Kidney (tissue), 14 donors: Measurements from ENCODE around the gene MAPRE3. TPM values are rescaled to one million over a fixed set of nuclear protein-coding genes. Genes with fewer than 3 reads are reported as not detected.

Source experiments
- DNase-seq, 5 donors: peaks; one replicate each; pipeline ENCODE4 v3.0.0-alpha.2; 2013 to 2020
- FAIRE-seq: peaks from 2 replicates; lab custom pipeline; 2012; peaks lifted over from hg19 to GRCh38; lab: Jason Lieb, UNC
- H3K27ac ChIP-seq, 2 donors: one replicate each; pipeline ENCODE4 v1.7.0; 2013; ENCODE audit warnings: low read depth in 2 of 2, low read length in 2 of 2, inconsistent platforms in 1 of 2
- H3K27me3 ChIP-seq: one replicate; pipeline ENCODE4 v1.7.1; 2013; ENCODE audit warnings: low read length, inconsistent platforms; ENCODE audit not compliant: control insufficient read depth, insufficient read depth
- H3K36me3 ChIP-seq, 3 donors: one replicate each; pipeline versions ENCODE4 v1.7.0 to v1.7.1; 2013; ENCODE audit warnings: low read length in 3 of 3, control low read depth in 1 of 3, inconsistent platforms in 1 of 3; ENCODE audit not compliant: insufficient read depth in 3 of 3, control insufficient read depth in 2 of 3
- H3K4me1 ChIP-seq, 3 donors: one replicate each; pipeline versions ENCODE4 v1.7.0 to v1.7.1; 2013; ENCODE audit warnings: low read length in 3 of 3, inconsistent platforms in 1 of 3, low read depth in 1 of 3; ENCODE audit not compliant: control insufficient read depth in 2 of 3, insufficient read depth in 2 of 3
- H3K4me3 ChIP-seq, 3 donors: one replicate each; pipeline versions ENCODE4 v1.7.0 to v1.8.1; 2013; ENCODE audit warnings: low read length in 3 of 3, control low read depth in 1 of 3, inconsistent platforms in 1 of 3
- H3K9ac ChIP-seq, 3 donors: one replicate each; pipeline versions ENCODE4 v1.7.0 to v1.7.1; 2013; ENCODE audit warnings: low read length in 3 of 3, control low read depth in 1 of 3, inconsistent platforms in 1 of 3
- H3K9me3 ChIP-seq, 3 donors: one replicate each; pipeline versions ENCODE4 v1.7.0 to v1.7.1; 2013; ENCODE audit warnings: low read length in 3 of 3, control low read depth in 1 of 3, inconsistent platforms in 1 of 3; ENCODE audit not compliant: control insufficient read depth in 2 of 3, insufficient read depth in 1 of 3
- intact Hi-C: fragments of 100-400 bp; cut with DNase I; formaldehyde crosslinking; loops from one replicate; pipeline ENCODE4 v1.11.1; 2022
- polyA plus RNA-seq: library from polyadenylated mRNA; stranded (reverse); fragments of 350-450 nt; fragmentation: Illumina TruSeq; extraction: RNeasy Lipid Tissue Mini Kit (QIAGEN cat#74804); gene quantifications from one replicate; pipeline ENCODE4 v1.2.3, GENCODE V29; 2014; ENCODE audit warnings: low read depth, low replicate concordance; ENCODE audit not compliant: insufficient read depth
- total RNA-seq: library from RNA; stranded (reverse); fragmentation: NEBNext Ultra II Directional; extraction: Animal tissue kit (Norgen Biotek cat#: 25700); gene quantifications from one replicate; pipeline ENCODE4 v1.2.1, GENCODE V29; 2021
- TF ChIP-seq, protein P1 (sequence below): IDR thresholded peaks from 3 replicates; pipeline ENCODE4 v1.5.1; 2012; ENCODE audit warnings: mild to moderate bottlenecking, moderate library complexity, borderline replicate concordance; ENCODE audit not compliant: insufficient read depth; ENCODE audit errors: extremely low read depth
- donor health status: control.
- donor health status: control.
- donor health status: control.
- donor health status: control.
- donor health status: control.
- donor health status: DM: yes; HTN: yes; CAD: no.
- donor health status: Normal renal cell carcinoma (clear cell type).

The MAPRE3 gene
- total and polyA plus RNA-seq, 2 donors from 2014 or later: 17.9 to 49.6 TPM

- Histone ChIP-seq H3K27ac (no peak overlapping the region), H3K27me3 (peaks cover 2% of the 10 kb centered on the region), H3K36me3 (no peaks in the 10 kb centered on the region), H3K9me3 (no peaks in the 10 kb centered on the region), H3K4me1 (no peaks in the 10 kb centered on the region), H3K4me3 (no peak overlapping the region), H3K9ac (no peak overlapping the region)
- FAIRE-seq (no peak), DNase-seq (no peak)
- TF ChIP-seq, protein P1, sequence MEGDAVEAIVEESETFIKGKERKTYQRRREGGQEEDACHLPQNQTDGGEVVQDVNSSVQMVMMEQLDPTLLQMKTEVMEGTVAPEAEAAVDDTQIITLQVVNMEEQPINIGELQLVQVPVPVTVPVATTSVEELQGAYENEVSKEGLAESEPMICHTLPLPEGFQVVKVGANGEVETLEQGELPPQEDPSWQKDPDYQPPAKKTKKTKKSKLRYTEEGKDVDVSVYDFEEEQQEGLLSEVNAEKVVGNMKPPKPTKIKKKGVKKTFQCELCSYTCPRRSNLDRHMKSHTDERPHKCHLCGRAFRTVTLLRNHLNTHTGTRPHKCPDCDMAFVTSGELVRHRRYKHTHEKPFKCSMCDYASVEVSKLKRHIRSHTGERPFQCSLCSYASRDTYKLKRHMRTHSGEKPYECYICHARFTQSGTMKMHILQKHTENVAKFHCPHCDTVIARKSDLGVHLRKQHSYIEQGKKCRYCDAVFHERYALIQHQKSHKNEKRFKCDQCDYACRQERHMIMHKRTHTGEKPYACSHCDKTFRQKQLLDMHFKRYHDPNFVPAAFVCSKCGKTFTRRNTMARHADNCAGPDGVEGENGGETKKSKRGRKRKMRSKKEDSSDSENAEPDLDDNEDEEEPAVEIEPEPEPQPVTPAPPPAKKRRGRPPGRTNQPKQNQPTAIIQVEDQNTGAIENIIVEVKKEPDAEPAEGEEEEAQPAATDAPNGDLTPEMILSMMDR: no peak
- intact Hi-C loops: no loop called here
Observed at GRCh38 chr2:26957041-26957440, 13.4 kb upstream of the MAPRE3 start.

DNA sequence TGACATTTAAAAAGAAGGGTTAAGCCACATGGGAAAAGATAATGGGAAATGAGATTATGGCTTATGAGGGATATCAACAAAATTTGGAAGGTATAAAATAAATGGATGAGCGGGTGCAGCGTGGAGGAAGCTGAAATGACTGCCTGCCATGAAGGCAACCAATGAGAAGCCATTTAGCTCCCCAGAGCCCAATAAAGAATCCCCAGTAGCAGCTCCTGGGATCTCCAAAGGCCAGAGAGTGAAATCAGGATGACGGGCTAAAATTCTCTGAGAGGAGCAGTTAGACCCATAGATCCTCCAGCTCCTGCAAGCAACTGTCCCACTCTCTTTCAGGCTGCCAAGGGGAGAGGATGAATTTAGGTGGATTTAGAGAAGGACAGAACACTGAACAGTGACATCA, 12.9 kb upstream of the MAPRE3 start:
- Histone ChIP-seq H3K36me3 (no peaks in the 10 kb centered on the region), H3K27me3 (peaks cover 2% of the 10 kb centered on the region), H3K4me1 (no peaks in the 10 kb centered on the region), H3K9me3 (no peaks in the 10 kb centered on the region), H3K9ac (no peak overlapping the region), H3K27ac (no peak overlapping the region), H3K4me3 (no peak overlapping the region)
- intact Hi-C loops: no loop called here
- FAIRE-seq (no peak), DNase-seq (no peak)
- TF ChIP-seq, protein P1: no peak

DNA sequence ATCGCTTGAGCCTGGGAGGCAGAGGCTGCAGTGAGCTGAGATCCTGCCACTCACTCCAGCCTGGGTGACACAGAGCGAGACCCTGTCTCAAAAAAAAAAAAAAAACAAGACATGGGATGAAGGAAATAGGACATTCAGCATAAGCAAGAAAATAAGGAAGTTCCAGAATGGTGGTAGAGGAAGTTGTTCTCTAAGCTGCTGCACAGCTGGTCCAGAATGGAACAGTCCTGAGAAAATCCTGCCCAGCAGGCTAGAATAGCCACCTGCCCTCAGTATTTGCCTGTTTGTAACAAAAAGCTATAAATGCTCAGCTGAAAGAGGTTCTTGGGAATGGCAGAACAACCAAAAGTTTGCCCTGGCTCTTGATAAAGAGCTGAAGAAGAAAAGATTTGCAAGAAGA, 11.1 kb upstream of the MAPRE3 start:
- H3K27me3 ChIP-seq: peaks cover 2% of the 10 kb centered on the region
- no peaks in the 10 kb centered on the region for H3K9me3 ChIP-seq
- DNase-seq: no peak
- intact Hi-C loops: no loop called here
- no peak for FAIRE-seq
- H3K4me1 ChIP-seq: no peaks in the 10 kb centered on the region
- no peaks in the 10 kb centered on the region for H3K36me3 ChIP-seq
- TF ChIP-seq, protein P1: no peak
- H3K9ac ChIP-seq: no peak overlapping the region
- H3K4me3 ChIP-seq: no peak overlapping the region
- no peak overlapping the region for H3K27ac ChIP-seq

- DNase-seq: no peak
- no peaks in the 10 kb centered on the region for H3K36me3 ChIP-seq
- no peaks in the 10 kb centered on the region for H3K27me3 ChIP-seq
- intact Hi-C loops: loop anchor here (5.0 kb wide), 1 partner anchor 53 kb away; no protein-coding TSS in a partner anchor
- no peaks in the 10 kb centered on the region for H3K4me1 ChIP-seq
- no peak for FAIRE-seq
- no peak overlapping the region for H3K27ac ChIP-seq
- no peak overlapping the region for H3K9ac ChIP-seq
- no peak overlapping the region for H3K4me3 ChIP-seq
- TF ChIP-seq, protein P1: no peak
- no peaks in the 10 kb centered on the region for H3K9me3 ChIP-seq
Observed at GRCh38 chr2:26964446-26965130, 5.8 kb upstream of the MAPRE3 start.
